HEK293 (cell line): ENCODE data around the gene ZNF423.

Experiments
- CTCF ChIA-PET: fragments of 350-600 bp; formaldehyde crosslinking; extraction: SDS; loops from one replicate; lab custom pipeline; 2021; ENCODE audit warnings: antibody characterized with exemption; lab: Yijun Ruan, JAX
- POLR2A ChIA-PET: fragments of 300-600 bp; formaldehyde crosslinking; extraction: SDS; loops from one replicate; lab custom pipeline; 2020; ENCODE audit warnings: antibody characterized with exemption, inconsistent platforms; lab: Yijun Ruan, JAX
- H3K27ac ChIP-seq: fragments of 200-500 bp; sonication (Bioruptor generic); 2 replicates; pipeline ENCODE4 v1.5.1; 2014; ENCODE audit warnings: low read depth, low read length, control low read depth, inconsistent platforms; ENCODE audit errors: extremely low read depth
- H3K36me3 ChIP-seq, 2 experiments: fragments of 200-500 bp in 1 of 2; sonication (Bioruptor generic) in 1 of 2; 1 replicate in 1 of 2; 2 replicates in 1 of 2; pipeline ENCODE4 v1.5.1; 2014 to 2017; ENCODE audit warnings: inconsistent platforms in 2 of 2, low read length in 2 of 2; ENCODE audit not compliant: control insufficient read depth in 2 of 2, insufficient read depth in 1 of 2
- H3K4me1 ChIP-seq: fragments of 200-500 bp; sonication (Bioruptor generic); 2 replicates; pipeline ENCODE4 v1.5.1; 2014; ENCODE audit warnings: mild to moderate bottlenecking, low read length, inconsistent platforms; ENCODE audit not compliant: control insufficient read depth, insufficient read depth
- H3K4me3 ChIP-seq: 2 replicates; pipeline ENCODE4 v1.5.1; 2011; ENCODE audit warnings: low read depth, mild to moderate bottlenecking, control low read depth, low read length, moderate library complexity
- H3K9me3 ChIP-seq: fragments of 200-500 bp; sonication (Bioruptor generic); 2 replicates; pipeline ENCODE4 v1.5.1; 2014; ENCODE audit warnings: low read depth, low read length, inconsistent platforms; ENCODE audit not compliant: control insufficient read depth, insufficient read depth
- HOXD13 ChIP-seq: sonication (generic); formaldehyde crosslinking; IDR thresholded peaks from 2 replicates; pipeline ENCODE4 v1.8.0; 2022; ENCODE audit warnings: missing genetic modification reagents, borderline replicate concordance
- PBX3 ChIP-seq: sonication (generic); formaldehyde crosslinking; IDR thresholded peaks from 2 replicates; pipeline ENCODE4 v1.8.1; 2022; ENCODE audit warnings: mild to moderate bottlenecking, moderate library complexity, missing genetic modification reagents
- SETDB1 ChIP-seq: IDR thresholded peaks from one replicate; pipeline ENCODE4 v1.6.1; 2017; ENCODE audit warnings: mild to moderate bottlenecking, low read length, moderate library complexity, mixed read lengths; ENCODE audit not compliant: insufficient read length
- SP3 ChIP-seq: fragments of 450-650 bp; formaldehyde crosslinking; IDR thresholded peaks from 2 replicates; pipeline ENCODE4 v1.5.1; 2016; ENCODE audit warnings: missing biosample characterization, missing genetic modification characterization
- ZBTB1 ChIP-seq: fragments of 450-650 bp; formaldehyde crosslinking; IDR thresholded peaks from 2 replicates; pipeline ENCODE4 v1.5.1; 2016; ENCODE audit warnings: missing biosample characterization, missing genetic modification characterization
- ZFP3 ChIP-seq: fragments of 450-650 bp; formaldehyde crosslinking; IDR thresholded peaks from 2 replicates; pipeline ENCODE4 v1.5.1; 2016; ENCODE audit warnings: low read depth, missing biosample characterization, missing genetic modification characterization
- ZFP69B ChIP-seq: fragments of 450-650 bp; formaldehyde crosslinking; IDR thresholded peaks from 2 replicates; pipeline ENCODE4 v1.5.1; 2016; ENCODE audit warnings: missing biosample characterization, missing genetic modification characterization
- ZNF10 ChIP-seq: fragments of 450-650 bp; formaldehyde crosslinking; IDR thresholded peaks from 2 replicates; pipeline ENCODE4 v1.5.1; 2017; ENCODE audit warnings: missing biosample characterization, missing genetic modification characterization
- ZNF169 ChIP-seq: fragments of 450-650 bp; formaldehyde crosslinking; IDR thresholded peaks from 2 replicates; pipeline ENCODE4 v1.5.1; 2016; ENCODE audit warnings: missing biosample characterization, missing genetic modification characterization
- ZNF184 ChIP-seq: fragments of 450-650 bp; IDR thresholded peaks from 2 replicates; pipeline ENCODE4 v1.5.1; 2018; ENCODE audit warnings: missing biosample characterization, mild to moderate bottlenecking, missing genetic modification characterization
- ZNF211 ChIP-seq: fragments of 450-650 bp; formaldehyde crosslinking; IDR thresholded peaks from 2 replicates; pipeline ENCODE4 v1.5.1; 2016; ENCODE audit warnings: low read depth, missing biosample characterization, missing genetic modification characterization
- ZNF221 ChIP-seq: fragments of 450-650 bp; formaldehyde crosslinking; IDR thresholded peaks from 2 replicates; pipeline ENCODE4 v1.5.1; 2017; ENCODE audit warnings: missing biosample characterization, missing genetic modification characterization, borderline replicate concordance
- ZNF23 ChIP-seq: fragments of 450-650 bp; formaldehyde crosslinking; IDR thresholded peaks from 2 replicates; pipeline ENCODE4 v1.5.1; 2016; ENCODE audit warnings: missing biosample characterization, missing genetic modification characterization, borderline replicate concordance
- ZNF239 ChIP-seq: fragments of 450-650 bp; formaldehyde crosslinking; IDR thresholded peaks from 2 replicates; pipeline ENCODE4 v1.5.1; 2016; ENCODE audit warnings: missing biosample characterization, missing genetic modification characterization
- ZNF266 ChIP-seq: fragments of 450-650 bp; formaldehyde crosslinking; IDR thresholded peaks from 2 replicates; pipeline ENCODE4 v1.5.1; 2016; ENCODE audit warnings: missing biosample characterization, missing genetic modification characterization, low read depth
- ZNF335 ChIP-seq: fragments of 450-650 bp; formaldehyde crosslinking; conservative IDR thresholded peaks from 2 replicates; pipeline ENCODE4 v1.5.1; 2016; ENCODE audit warnings: missing biosample characterization, missing genetic modification characterization
- ZNF341 ChIP-seq: fragments of 450-650 bp; formaldehyde crosslinking; IDR thresholded peaks from 2 replicates; pipeline ENCODE4; 2016; ENCODE audit warnings: low read depth, missing biosample characterization, missing genetic modification characterization
- ZNF366 ChIP-seq: fragments of 450-650 bp; formaldehyde crosslinking; conservative IDR thresholded peaks from 2 replicates; pipeline ENCODE4 v1.5.1; 2016; ENCODE audit warnings: missing biosample characterization, missing genetic modification characterization
- ZNF394 ChIP-seq: fragments of 450-650 bp; formaldehyde crosslinking; IDR thresholded peaks from 2 replicates; pipeline ENCODE4 v1.5.1; 2016; ENCODE audit warnings: missing biosample characterization, missing genetic modification characterization, mild to moderate bottlenecking, moderate library complexity, borderline replicate concordance
- ZNF473 ChIP-seq: fragments of 450-650 bp; formaldehyde crosslinking; IDR thresholded peaks from 2 replicates; pipeline ENCODE4 v1.5.1; 2017; ENCODE audit warnings: missing biosample characterization, missing genetic modification characterization
- ZNF596 ChIP-seq: fragments of 450-650 bp; IDR thresholded peaks from 2 replicates; pipeline ENCODE4 v1.5.0; 2018; ENCODE audit warnings: missing biosample characterization, mild to moderate bottlenecking, missing genetic modification characterization, moderate library complexity
- ZNF664 ChIP-seq: fragments of 450-650 bp; formaldehyde crosslinking; IDR thresholded peaks from 2 replicates; pipeline ENCODE4 v1.5.1; 2016; ENCODE audit warnings: missing biosample characterization, missing genetic modification characterization
- ZNF791 ChIP-seq: fragments of 450-650 bp; formaldehyde crosslinking; IDR thresholded peaks from 2 replicates; pipeline ENCODE4 v1.5.1; 2016; ENCODE audit warnings: missing biosample characterization, missing genetic modification characterization
- ZNF830 ChIP-seq: fragments of 450-650 bp; IDR thresholded peaks from 2 replicates; pipeline ENCODE4 v1.5.0; 2018; ENCODE audit warnings: missing biosample characterization, missing genetic modification characterization, low read depth, mild to moderate bottlenecking, moderate library complexity
- TF ChIP-seq, protein P1 (sequence below): fragments of 450-650 bp; formaldehyde crosslinking; IDR thresholded peaks from 2 replicates; pipeline ENCODE4 v1.5.0; 2017; ENCODE audit warnings: missing biosample characterization, missing genetic modification characterization, borderline replicate concordance
- TF ChIP-seq, protein P2 (sequence below): fragments of 450-650 bp; formaldehyde crosslinking; IDR thresholded peaks from 2 replicates; pipeline ENCODE4 v1.5.1; 2017; ENCODE audit warnings: missing biosample characterization, missing genetic modification characterization
- TF ChIP-seq, protein P3 (sequence below): fragments of 450-650 bp; formaldehyde crosslinking; IDR thresholded peaks from 2 replicates; pipeline ENCODE4 v1.5.1; 2017; ENCODE audit warnings: missing biosample characterization, missing genetic modification characterization
- TF ChIP-seq, protein P4 (sequence below): fragments of 450-650 bp; formaldehyde crosslinking; IDR thresholded peaks from 2 replicates; pipeline ENCODE4 v1.5.1; 2016; ENCODE audit warnings: missing biosample characterization, missing genetic modification characterization

Gene ZNF423

DNA sequence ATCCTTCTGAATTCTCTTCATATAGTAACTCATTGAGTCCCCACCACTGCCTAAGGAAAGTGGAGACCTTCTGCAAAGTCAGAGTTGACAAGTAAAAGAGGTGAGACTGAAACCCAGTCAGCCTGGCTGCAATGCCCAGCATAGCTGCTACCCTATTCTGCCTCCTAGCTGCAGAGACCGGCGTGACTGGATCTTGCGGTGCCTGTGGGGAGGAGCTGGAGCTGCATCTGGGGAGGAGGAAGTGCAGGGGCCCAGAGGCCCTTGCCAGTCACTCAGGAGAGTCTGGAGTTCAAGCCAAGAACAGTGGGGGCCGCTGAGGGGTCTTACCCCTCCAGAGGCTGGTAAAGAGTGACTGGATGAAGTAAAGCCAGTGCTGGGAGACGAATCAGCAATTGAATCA is 35.0 kb upstream of the ZNF423 start (continued):
- TF ChIP-seq, protein P1, sequence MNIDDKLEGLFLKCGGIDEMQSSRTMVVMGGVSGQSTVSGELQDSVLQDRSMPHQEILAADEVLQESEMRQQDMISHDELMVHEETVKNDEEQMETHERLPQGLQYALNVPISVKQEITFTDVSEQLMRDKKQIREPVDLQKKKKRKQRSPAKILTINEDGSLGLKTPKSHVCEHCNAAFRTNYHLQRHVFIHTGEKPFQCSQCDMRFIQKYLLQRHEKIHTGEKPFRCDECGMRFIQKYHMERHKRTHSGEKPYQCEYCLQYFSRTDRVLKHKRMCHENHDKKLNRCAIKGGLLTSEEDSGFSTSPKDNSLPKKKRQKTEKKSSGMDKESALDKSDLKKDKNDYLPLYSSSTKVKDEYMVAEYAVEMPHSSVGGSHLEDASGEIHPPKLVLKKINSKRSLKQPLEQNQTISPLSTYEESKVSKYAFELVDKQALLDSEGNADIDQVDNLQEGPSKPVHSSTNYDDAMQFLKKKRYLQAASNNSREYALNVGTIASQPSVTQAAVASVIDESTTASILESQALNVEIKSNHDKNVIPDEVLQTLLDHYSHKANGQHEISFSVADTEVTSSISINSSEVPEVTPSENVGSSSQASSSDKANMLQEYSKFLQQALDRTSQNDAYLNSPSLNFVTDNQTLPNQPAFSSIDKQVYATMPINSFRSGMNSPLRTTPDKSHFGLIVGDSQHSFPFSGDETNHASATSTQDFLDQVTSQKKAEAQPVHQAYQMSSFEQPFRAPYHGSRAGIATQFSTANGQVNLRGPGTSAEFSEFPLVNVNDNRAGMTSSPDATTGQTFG (tag by site-specific recombination): no peak
- no peak for TF ChIP-seq ZNF830 (tag by site-specific recombination)
- TF ChIP-seq SETDB1: no peak
- no peak for TF ChIP-seq ZNF184 (tag by site-specific recombination)
- TF ChIP-seq SP3 (tag by site-specific recombination): no peak
- TF ChIP-seq, protein P2, sequence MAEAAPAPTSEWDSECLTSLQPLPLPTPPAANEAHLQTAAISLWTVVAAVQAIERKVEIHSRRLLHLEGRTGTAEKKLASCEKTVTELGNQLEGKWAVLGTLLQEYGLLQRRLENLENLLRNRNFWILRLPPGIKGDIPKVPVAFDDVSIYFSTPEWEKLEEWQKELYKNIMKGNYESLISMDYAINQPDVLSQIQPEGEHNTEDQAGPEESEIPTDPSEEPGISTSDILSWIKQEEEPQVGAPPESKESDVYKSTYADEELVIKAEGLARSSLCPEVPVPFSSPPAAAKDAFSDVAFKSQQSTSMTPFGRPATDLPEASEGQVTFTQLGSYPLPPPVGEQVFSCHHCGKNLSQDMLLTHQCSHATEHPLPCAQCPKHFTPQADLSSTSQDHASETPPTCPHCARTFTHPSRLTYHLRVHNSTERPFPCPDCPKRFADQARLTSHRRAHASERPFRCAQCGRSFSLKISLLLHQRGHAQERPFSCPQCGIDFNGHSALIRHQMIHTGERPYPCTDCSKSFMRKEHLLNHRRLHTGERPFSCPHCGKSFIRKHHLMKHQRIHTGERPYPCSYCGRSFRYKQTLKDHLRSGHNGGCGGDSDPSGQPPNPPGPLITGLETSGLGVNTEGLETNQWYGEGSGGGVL (tag by site-specific recombination): no peak
- no peak for TF ChIP-seq ZNF221
- TF ChIP-seq ZNF596 (tag by site-specific recombination): no peak

GRCh38 chr16:49889725-49890397 is 33.9 kb upstream of the ZNF423 start:
- no peaks in the 10 kb centered on the region for H3K4me1 ChIP-seq
- H3K9me3 ChIP-seq: no peaks in the 10 kb centered on the region; the same call in 1 of the 2 replicates
- POLR2A ChIA-PET: interaction anchor here (0.7 kb wide), 1 partner anchor 826 kb away, joined by 3 read pairs; no protein-coding TSS in a partner anchor
- H3K27ac ChIP-seq: no peak overlapping the region
- no peak overlapping the region for H3K4me3 ChIP-seq
- CTCF ChIA-PET: interaction anchor here (0.7 to 2.4 kb wide), 6 partner anchors 13 to 397 kb away, joined by 3 to 20 read pairs (median 5); no protein-coding TSS in a partner anchor
- no peaks in the 10 kb centered on the region for H3K36me3 ChIP-seq
- TF ChIP-seq PBX3 (CRISPR knock-in tag) (no peak), ZNF394 (tag by site-specific recombination) (no peak), ZNF791 (tag by site-specific recombination) (no peak), ZNF10 (tag by site-specific recombination) (no peak), ZFP3 (tag by site-specific recombination) (peak; percentile 81), ZNF664 (no peak), ZNF473 (tag by site-specific recombination) (no peak), ZNF211 (tag by site-specific recombination) (0 out of 2 replicates have a peak, but pooled peaks have one; percentile 57), ZBTB1 (tag by site-specific recombination) (no peak), ZNF266 (tag by site-specific recombination) (no peak), ZFP69B (tag by site-specific recombination) (no peak), ZNF341 (tag by site-specific recombination) (no peak), HOXD13 (CRISPR knock-in tag) (no peak), ZNF169 (tag by site-specific recombination) (no peak), ZNF335 (tag by site-specific recombination) (peak; percentile 64), ZNF366 (tag by site-specific recombination) (no peak), ZNF239 (no peak), ZNF23 (tag by site-specific recombination) (no peak)
- TF ChIP-seq, protein P3, sequence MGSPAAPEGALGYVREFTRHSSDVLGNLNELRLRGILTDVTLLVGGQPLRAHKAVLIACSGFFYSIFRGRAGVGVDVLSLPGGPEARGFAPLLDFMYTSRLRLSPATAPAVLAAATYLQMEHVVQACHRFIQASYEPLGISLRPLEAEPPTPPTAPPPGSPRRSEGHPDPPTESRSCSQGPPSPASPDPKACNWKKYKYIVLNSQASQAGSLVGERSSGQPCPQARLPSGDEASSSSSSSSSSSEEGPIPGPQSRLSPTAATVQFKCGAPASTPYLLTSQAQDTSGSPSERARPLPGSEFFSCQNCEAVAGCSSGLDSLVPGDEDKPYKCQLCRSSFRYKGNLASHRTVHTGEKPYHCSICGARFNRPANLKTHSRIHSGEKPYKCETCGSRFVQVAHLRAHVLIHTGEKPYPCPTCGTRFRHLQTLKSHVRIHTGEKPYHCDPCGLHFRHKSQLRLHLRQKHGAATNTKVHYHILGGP (tag by site-specific recombination): no peak
- TF ChIP-seq, protein P4, sequence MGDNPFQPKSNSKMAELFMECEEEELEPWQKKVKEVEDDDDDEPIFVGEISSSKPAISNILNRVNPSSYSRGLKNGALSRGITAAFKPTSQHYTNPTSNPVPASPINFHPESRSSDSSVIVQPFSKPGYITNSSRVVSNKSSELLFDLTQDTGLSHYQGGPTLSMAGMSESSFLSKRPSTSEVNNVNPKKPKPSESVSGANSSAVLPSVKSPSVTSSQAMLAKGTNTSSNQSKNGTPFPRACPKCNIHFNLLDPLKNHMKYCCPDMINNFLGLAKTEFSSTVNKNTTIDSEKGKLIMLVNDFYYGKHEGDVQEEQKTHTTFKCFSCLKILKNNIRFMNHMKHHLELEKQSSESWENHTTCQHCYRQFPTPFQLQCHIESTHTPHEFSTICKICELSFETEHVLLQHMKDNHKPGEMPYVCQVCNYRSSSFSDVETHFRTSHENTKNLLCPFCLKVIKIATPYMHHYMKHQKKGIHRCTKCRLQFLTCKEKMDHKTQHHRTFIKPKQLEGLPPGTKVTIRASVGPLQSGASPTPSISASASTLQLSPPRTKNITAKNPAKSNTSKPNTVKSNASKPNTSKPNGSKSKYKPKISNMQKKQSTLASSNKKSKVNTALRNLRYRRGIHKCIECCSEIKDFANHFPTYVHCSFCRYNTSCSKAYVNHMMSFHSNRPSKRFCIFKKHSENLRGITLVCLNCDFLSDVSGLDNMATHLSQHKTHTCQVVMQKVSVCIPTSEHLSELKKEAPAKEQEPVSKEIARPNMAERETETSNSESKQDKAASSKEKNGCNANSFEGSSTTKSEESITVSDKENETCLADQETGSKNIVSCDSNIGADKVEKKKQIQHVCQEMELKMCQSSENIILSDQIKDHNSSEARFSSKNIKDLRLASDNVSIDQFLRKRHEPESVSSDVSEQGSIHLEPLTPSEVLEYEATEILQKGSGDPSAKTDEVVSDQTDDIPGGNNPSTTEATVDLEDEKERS (tag by site-specific recombination): no peak
